ENCODE measurements around the gene ADCY2. TPM values are rescaled to one million over a fixed set of nuclear protein-coding genes. Genes with fewer than 3 reads are reported as not detected.

The ADCY2 gene
- total RNA-seq, 1 donor from 2014 or later, result not detected

- no peak for DNase-seq
Observed at GRCh38 chr5:7877851-7878250, 481.9 kb downstream of the ADCY2 start.

- DNase-seq, result no peak
Observed at GRCh38 chr5:7878381-7878873, 482.5 kb downstream of the ADCY2 start.
